GM20431 (cell line): ENCODE results near the gene ITGA2B.
"Not testable (repeated sequence)": the region's sequence is repeated elsewhere in the genome, so short reads cannot be mapped to it uniquely, and the experiment has no call there.

Experiments used
- in situ Hi-C: fragments of 300-500 bp; cut with MseI, MboI; formaldehyde crosslinking; loops from one replicate; pipeline ENCODE4 v1.15.0; 2020; ENCODE audit warnings: low sequenced_read_pairs; ENCODE audit not compliant: unreplicated experiment

The ITGA2B gene

GRCh38 chr17:44372036-44372435 lies 17.4 kb downstream of the ITGA2B start:
- in situ Hi-C loops, result no loop called here

- in situ Hi-C loops, result not testable (repeated sequence)
These were observed 19.9 kb downstream of the ITGA2B start for GRCh38 chr17:44369414-44370023.

- in situ Hi-C loops, result not testable (repeated sequence)
These were observed 20.8 kb downstream of the ITGA2B start for GRCh38 chr17:44368391-44369243.

- in situ Hi-C loops, result no loop called here
These were observed 22.0 kb downstream of the ITGA2B start for GRCh38 chr17:44367231-44367979.

GRCh38 chr17:44365051-44365450 lies 24.4 kb downstream of the ITGA2B start:
- in situ Hi-C loops, result not testable (repeated sequence)

- in situ Hi-C loops, result no loop called here
These were observed 25.8 kb downstream of the ITGA2B start, which contains the start of gene FAM171A2 for GRCh38 chr17:44363613-44364159. Gene FAM171A2, minus strand, starts transcription at chr17:44363853. Its CDS starts 139 bp downstream, at chr17:44363714.

GRCh38 chr17:44362949-44363612 lies 26.4 kb downstream of the ITGA2B start:
- in situ Hi-C loops, result no loop called here

- in situ Hi-C loops, result no loop called here
These were observed 26.9 kb downstream of the ITGA2B start for GRCh38 chr17:44362459-44362948.

- in situ Hi-C loops, result no loop called here
These were observed 27.9 kb downstream of the ITGA2B start for GRCh38 chr17:44361292-44362260.

GRCh38 chr17:44360826-44361225 lies 28.6 kb downstream of the ITGA2B start:
- in situ Hi-C loops, result no loop called here

- in situ Hi-C loops, result no loop called here
These were observed 29.3 kb downstream of the ITGA2B start for GRCh38 chr17:44360144-44360533.

GRCh38 chr17:44359458-44360143 lies 29.8 kb downstream of the ITGA2B start:
- in situ Hi-C loops, result no loop called here

- in situ Hi-C loops, result no loop called here
These were observed 30.4 kb downstream of the ITGA2B start for GRCh38 chr17:44359006-44359405.

GRCh38 chr17:44358066-44358465 lies 31.4 kb downstream of the ITGA2B start:
- in situ Hi-C loops, result no loop called here

GRCh38 chr17:44356241-44356640 lies 33.2 kb downstream of the ITGA2B start:
- in situ Hi-C loops, result no loop called here

GRCh38 chr17:44355642-44356099 lies 33.8 kb downstream of the ITGA2B start:
- in situ Hi-C loops, result no loop called here

GRCh38 chr17:44354582-44355561 lies 34.6 kb downstream of the ITGA2B start:
- in situ Hi-C loops, result no loop called here
